Liver (tissue), 3 donors: ENCODE measurements around the gene SLC44A2.

Experiments
- RAD21 ChIP-seq, 2 donors: IDR thresholded peaks; 2 replicates each; pipeline ENCODE4 v1.6.1; 2016; ENCODE audit warnings: antibody characterized with exemption in 2 of 2, mild to moderate bottlenecking in 2 of 2
- TAF1 ChIP-seq: conservative IDR thresholded peaks from 2 replicates; pipeline ENCODE4 v1.6.1; 2016; ENCODE audit warnings: antibody characterized with exemption, mild to moderate bottlenecking
- TF ChIP-seq, protein P1 (sequence below): fragments of 150-350 bp; IDR thresholded peaks from 2 replicates; pipeline ENCODE4 v1.5.1; 2017; ENCODE audit warnings: improper control_type of control experiment, low read depth, low read length; ENCODE audit not compliant: missing input control
- donor health status: healthy.
- donor health status: healthy.

DNA sequence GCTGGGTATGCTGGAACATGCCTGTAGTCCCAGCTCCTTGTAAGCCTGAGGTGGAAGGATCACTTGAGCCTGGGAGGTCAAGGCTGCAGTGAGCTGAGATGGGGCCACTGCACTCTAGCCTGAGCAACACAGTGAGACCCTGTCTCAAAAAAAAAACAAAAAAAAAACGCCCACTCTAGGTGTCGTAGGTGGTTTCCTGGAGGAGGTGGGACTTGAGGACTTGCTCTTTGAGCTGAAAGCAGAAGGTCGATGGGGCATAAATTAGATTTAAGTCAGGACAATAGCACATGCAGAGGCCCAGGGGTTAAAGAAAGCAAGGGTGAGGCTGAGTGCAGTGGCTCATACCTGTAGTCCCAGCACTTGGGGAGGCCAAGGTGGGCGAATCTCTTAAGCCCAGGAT is 15.9 kb downstream of the SLC44A2 start:
- TF ChIP-seq RAD21 (IDR thresholded peaks at IDR 0.05) (no peak), TAF1 (no peak)
- TF ChIP-seq, protein P1, sequence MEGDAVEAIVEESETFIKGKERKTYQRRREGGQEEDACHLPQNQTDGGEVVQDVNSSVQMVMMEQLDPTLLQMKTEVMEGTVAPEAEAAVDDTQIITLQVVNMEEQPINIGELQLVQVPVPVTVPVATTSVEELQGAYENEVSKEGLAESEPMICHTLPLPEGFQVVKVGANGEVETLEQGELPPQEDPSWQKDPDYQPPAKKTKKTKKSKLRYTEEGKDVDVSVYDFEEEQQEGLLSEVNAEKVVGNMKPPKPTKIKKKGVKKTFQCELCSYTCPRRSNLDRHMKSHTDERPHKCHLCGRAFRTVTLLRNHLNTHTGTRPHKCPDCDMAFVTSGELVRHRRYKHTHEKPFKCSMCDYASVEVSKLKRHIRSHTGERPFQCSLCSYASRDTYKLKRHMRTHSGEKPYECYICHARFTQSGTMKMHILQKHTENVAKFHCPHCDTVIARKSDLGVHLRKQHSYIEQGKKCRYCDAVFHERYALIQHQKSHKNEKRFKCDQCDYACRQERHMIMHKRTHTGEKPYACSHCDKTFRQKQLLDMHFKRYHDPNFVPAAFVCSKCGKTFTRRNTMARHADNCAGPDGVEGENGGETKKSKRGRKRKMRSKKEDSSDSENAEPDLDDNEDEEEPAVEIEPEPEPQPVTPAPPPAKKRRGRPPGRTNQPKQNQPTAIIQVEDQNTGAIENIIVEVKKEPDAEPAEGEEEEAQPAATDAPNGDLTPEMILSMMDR, result no peak
